ENCODE data around the gene AGFG2. TPM values are rescaled to one million over a fixed set of nuclear protein-coding genes. Genes with fewer than 3 reads are reported as not detected.

AGFG2 gene
- total RNA-seq, 1 experiment from 2014 or later = 4.1 TPM

GRCh38 chr7:100583132-100584053 is 44.4 kb downstream of the AGFG2 start:
- no peak for DNase-seq (ENCODE audit: extremely low read depth, low read depth)

- DNase-seq (ENCODE audit: extremely low read depth, low read depth) = no peak
These were observed 45.2 kb downstream of the AGFG2 start for GRCh38 chr7:100584054-100584682.

GRCh38 chr7:100584683-100585510 is 45.9 kb downstream of the AGFG2 start:
- no peak for DNase-seq (ENCODE audit: extremely low read depth, low read depth)

GRCh38 chr7:100585511-100586265 is 46.7 kb downstream of the AGFG2 start, which contains the start of gene LRCH4:
Gene LRCH4, minus strand, starts transcription at chr7:100586129. Its CDS starts 29 bp downstream, at chr7:100586100.
- no peak for DNase-seq (ENCODE audit: extremely low read depth, low read depth)

- DNase-seq (ENCODE audit: extremely low read depth, low read depth) = peak; percentile 100
These were observed 47.4 kb downstream of the AGFG2 start, which contains the start of gene FBXO24 for GRCh38 chr7:100586266-100587025. Gene FBXO24, plus strand, starts transcription at chr7:100586328. Its CDS starts 298 bp downstream, at chr7:100586626.

- DNase-seq (ENCODE audit: extremely low read depth, low read depth) = no peak
These were observed 49.4 kb downstream of the AGFG2 start for GRCh38 chr7:100588438-100588837.

- DNase-seq (ENCODE audit: extremely low read depth, low read depth) = no peak
These were observed 50.4 kb downstream of the AGFG2 start for GRCh38 chr7:100589341-100589947.

GRCh38 chr7:100590077-100590737 is 51.2 kb downstream of the AGFG2 start:
- no peak for DNase-seq (ENCODE audit: extremely low read depth, low read depth)

- DNase-seq (ENCODE audit: extremely low read depth, low read depth) = no peak
These were observed 52.6 kb downstream of the AGFG2 start for GRCh38 chr7:100591596-100591995.

GRCh38 chr7:100595188-100595587 is 56.2 kb downstream of the AGFG2 start:
- DNase-seq (ENCODE audit: extremely low read depth, low read depth) = no peak

GRCh38 chr7:100598425-100598824 is 59.4 kb downstream of the AGFG2 start:
- DNase-seq (ENCODE audit: extremely low read depth, low read depth) = no peak

- no peak for DNase-seq (ENCODE audit: extremely low read depth, low read depth)
These were observed 61.1 kb downstream of the AGFG2 start for GRCh38 chr7:100599911-100600729.

GRCh38 chr7:100600730-100601038 is 61.7 kb downstream of the AGFG2 start:
- DNase-seq (ENCODE audit: extremely low read depth, low read depth) = no peak

GRCh38 chr7:100602889-100603725 is 64.1 kb downstream of the AGFG2 start:
- DNase-seq (ENCODE audit: extremely low read depth, low read depth) = no peak

GRCh38 chr7:100603726-100604027 is 64.7 kb downstream of the AGFG2 start:
- no peak for DNase-seq (ENCODE audit: extremely low read depth, low read depth)

- DNase-seq (ENCODE audit: extremely low read depth, low read depth) = peak; percentile 55
These were observed 65.3 kb downstream of the AGFG2 start for GRCh38 chr7:100604028-100604975.
